Left ventricle myocardium superior (tissue), 1 donor: ENCODE measurements around the gene AFF3. TPM values are rescaled to one million over a fixed set of nuclear protein-coding genes. Genes with fewer than 3 reads are reported as not detected.
A peak's percentile ranks its signal among the peaks of the same experiment; 100 is the strongest.

Source experiments
- ATAC-seq: fragments of 200-7000 bp; cut with Tn5 transposase; one replicate; pipeline ENCODE4 v1.9.1; 2020; ENCODE audit warnings: mild to moderate bottlenecking, moderate library complexity
- DNase-seq: peaks from one replicate; pipeline ENCODE4 v3.0.0-alpha.2; 2020
- intact Hi-C: fragments of 100-400 bp; cut with micrococcal nuclease; formaldehyde crosslinking; loops from one replicate; pipeline ENCODE4 v1.11.0; 2022
- total RNA-seq: library from RNA; stranded (reverse); fragmentation: NEBNext Ultra II Directional; extraction: Animal tissue kit (Norgen Biotek cat#: 25700); gene quantifications from one replicate; pipeline ENCODE4 v1.2.1, GENCODE V29; 2021
- donor health status: DM: no; HTN: yes; CAD: no; lungs with severe emphysema.

The AFF3 gene
- total RNA-seq, 1 donor from 2014 or later, result 10.0 TPM

GRCh38 chr2:99656994-99657393, 485.4 kb downstream of the AFF3 start:
- DNase-seq, result no peak
- peak; percentile 75 for ATAC-seq
- intact Hi-C loops, result no loop called here

DNA sequence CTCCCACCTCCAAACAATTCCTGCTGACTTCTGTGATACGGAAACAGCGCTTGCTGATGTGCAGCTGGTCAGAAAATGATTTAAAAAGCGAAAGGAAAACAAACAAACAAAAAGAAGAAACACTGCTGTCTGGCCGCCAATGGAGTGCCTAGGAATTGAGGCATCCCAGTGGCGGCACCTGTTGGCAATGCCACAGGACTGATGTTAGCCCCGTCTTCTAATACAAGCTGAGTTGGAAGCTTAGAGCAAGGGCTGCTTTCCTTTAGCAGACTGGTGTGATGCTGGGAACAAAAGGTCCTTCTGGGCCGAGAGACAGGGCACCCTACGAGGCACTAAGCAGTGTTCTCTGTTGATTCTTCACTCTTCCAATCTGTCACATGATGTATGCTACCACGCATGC, 489.0 kb downstream of the AFF3 start:
- intact Hi-C loops, result no loop called here
- no peak for ATAC-seq
- DNase-seq, result no peak

DNA sequence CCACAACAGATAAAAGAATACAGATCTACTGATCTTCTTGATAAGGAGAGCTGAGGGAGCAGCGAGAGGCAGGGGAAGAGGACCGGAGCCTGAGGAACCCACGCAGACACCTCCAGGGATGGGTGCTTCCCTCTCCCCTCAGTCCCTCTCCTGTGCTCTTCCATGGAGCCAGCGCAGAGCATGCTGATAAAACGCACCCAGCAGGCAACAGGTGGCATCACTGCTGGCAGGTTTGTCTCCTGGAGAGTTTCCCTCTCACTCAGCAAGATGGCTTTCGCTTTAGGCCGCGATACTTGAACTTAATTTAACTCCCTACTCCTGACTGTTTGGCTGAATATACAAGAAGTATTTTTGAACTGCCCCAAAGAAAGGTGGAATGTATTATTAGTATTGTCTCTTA, 489.5 kb downstream of the AFF3 start:
- ATAC-seq (no peak), DNase-seq (no peak)
- intact Hi-C loops, result no loop called here

DNA sequence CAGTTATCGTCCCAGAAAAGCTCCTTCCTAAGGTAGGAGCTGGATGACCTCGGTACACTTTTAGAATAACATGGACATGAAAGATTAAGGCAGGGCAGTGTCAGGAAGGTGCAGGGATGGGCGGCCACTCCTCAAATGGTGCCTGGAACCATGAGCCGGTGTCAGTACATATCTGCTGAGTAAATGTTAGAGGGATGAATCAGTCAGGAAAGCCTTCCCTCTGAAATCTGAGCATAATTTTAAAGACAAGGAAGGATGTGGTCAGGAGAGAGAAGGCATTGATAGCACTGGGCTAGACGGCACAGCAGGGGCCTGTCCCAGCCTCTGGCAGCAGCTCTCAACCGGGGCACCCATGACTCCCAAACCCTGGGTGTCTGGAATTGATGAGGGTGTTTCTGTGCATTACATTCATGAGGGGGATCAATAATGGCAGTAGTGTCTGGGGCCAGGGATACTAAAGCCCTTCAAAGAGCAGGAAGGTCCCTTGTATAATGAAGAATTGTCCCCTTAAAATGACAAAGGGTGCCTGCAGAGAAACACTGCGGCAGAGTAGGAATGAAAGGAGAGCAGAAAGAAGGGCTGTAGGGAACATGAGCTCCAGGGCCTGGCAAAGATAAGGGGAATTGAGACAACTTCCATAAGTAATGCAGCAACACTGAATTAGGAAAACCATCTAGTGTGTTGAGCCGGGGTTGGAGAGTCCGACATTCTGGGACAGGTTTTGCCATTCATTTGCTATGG, 490.3 kb downstream of the AFF3 start:
- DNase-seq (no peak), ATAC-seq (no peak)
- intact Hi-C loops, result no loop called here

GRCh38 chr2:99648906-99649789, 493.2 kb downstream of the AFF3 start:
- intact Hi-C loops, result no loop called here
- DNase-seq (no peak), ATAC-seq (peak; percentile 6)

GRCh38 chr2:99648178-99648844, 494.1 kb downstream of the AFF3 start:
- ATAC-seq (peak; percentile 79), DNase-seq (peak; percentile 46)
- intact Hi-C loops, result no loop called here

DNA sequence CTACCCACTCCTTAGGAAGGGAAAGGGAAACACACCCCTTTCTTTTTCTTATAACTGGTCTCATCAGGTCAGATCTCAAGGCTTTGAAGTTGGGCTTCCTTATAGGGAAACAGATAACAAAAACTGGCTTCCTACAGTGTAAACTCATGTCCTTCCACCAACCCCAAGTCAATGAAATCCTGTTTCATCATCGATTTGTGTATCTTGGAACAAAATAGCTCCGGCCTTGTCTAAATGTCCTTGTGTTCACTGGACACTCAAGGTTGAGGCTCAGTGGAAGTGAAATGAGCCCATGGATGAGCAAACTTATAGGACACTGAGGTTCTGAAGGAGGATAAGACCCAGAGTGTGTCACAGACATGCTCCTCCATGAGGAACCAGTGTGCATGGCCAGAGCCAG, 496.4 kb downstream of the AFF3 start:
- intact Hi-C loops, result no loop called here
- no peak for ATAC-seq
- DNase-seq, result no peak

GRCh38 chr2:99644419-99644787, 498.0 kb downstream of the AFF3 start:
- intact Hi-C loops, result no loop called here
- ATAC-seq (peak; percentile 65), DNase-seq (peak; percentile 44)

GRCh38 chr2:99643787-99644418, 498.5 kb downstream of the AFF3 start:
- no peak for ATAC-seq
- intact Hi-C loops, result no loop called here
- DNase-seq, result no peak

- ATAC-seq (no peak), DNase-seq (no peak)
- intact Hi-C loops, result no loop called here
Observed at GRCh38 chr2:99641999-99642398, 500.4 kb downstream of the AFF3 start.

DNA sequence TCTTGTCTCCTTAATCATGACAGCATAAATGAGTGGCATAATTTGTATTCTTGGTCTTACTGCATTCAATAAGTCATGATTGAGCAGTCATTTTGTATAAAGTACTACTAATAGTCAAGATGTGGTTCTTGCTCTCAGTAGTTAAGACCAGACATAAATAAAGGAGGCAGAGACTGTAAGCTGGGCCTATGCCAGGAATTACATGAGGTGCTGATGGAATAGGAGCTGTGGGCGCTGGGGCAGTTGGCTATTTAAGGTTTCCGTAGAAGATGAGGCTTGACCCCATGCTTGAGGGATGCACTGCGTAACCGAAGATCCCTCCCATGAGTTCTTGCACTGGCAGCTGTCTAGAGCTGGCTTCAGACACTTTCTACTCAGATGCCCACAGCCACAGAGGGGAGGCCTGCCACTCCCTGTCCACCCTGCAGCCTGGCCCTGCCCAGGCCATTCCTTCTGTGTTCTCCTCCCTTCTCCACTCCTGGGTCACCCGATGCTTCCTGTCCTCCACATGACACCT, 501.7 kb downstream of the AFF3 start:
- intact Hi-C loops, result no loop called here
- ATAC-seq (no peak), DNase-seq (no peak)

DNA sequence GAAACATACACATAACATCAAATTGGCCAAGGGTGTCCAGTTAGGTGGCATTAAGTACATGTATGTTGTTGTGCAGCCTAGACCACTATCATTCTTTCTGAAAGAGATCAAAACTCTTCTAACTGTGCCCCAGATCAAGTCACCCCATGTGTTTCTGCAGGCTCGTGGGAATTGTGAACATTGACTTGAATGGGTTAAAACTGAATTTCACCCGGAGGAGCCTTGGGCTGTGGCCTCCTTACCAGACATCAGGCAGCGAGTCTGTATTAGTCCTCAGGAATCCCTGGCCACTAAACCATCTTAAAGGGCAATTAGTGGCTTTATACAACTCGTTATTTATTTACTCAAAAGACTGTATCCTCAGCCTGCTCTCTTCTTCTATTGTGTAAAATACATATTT, 503.6 kb downstream of the AFF3 start:
- DNase-seq, result no peak
- ATAC-seq, result no peak
- intact Hi-C loops, result no loop called here

GRCh38 chr2:99637159-99637697, 505.2 kb downstream of the AFF3 start:
- ATAC-seq (no peak), DNase-seq (no peak)
- intact Hi-C loops, result no loop called here

DNA sequence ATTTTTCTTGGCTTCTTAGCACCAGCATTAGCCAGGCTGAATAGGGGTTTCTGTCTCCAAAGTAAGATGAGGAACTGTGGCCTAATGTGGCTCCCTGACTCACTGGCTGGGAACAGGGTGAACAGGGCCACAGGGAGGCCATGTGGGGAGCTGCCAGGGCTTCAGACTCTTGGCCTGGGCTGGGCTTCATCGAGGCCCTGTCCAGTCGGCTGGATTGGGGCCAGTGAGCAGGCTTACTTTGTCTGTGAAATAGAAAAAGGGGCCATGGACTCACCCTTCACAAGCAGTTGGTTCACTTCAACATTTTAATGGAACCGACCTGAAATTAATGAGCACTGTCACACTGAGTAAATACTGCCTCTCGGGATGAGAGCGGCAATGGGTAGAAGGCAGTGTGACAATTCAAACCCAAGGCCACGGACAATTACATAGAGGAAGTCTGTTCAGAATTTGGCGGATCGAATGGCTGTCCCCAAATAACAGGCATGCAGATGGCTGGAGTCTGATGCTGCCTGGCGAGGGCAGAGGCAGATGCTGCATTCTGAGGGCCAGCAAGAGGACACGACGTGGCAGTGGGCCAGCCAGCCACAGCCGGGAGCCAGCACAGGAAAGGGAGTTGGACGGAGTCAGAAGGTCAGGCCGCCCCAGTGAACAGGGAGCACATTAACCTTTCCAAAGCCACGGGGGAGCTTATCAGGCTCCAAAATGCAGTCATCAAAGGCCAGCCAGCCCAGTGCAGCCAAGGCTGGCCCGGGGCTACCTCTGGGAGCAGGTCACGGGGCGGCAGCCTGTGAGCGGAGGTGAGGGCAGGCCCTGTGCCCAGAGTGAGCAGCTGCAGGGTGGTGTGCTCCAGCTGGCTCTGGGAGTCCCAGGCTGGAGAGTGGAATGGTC, 506.0 kb downstream of the AFF3 start:
- intact Hi-C loops, result no loop called here
- DNase-seq (peak; percentile 95), ATAC-seq (peak; percentile 96)

DNA sequence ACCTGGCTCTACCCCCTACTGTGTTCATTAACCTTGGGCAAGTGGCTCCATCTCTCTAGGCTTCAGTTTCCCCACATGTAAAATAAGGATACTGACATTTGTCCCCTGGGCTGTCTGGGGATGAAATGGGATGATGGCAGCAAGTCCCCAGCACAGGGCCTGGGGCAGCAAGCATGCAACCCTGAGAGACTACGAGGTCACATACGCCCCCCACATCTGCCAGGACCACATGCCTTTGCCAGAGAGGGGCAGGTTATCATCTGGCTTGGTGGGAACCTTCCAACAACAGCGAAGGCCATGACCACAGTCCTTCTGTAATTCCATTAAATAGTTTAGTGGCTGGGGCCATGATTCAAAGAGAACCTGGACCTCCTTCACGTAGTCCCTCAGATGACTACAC, 506.7 kb downstream of the AFF3 start:
- intact Hi-C loops, result no loop called here

GRCh38 chr2:99634234-99634633, 508.2 kb downstream of the AFF3 start:
- DNase-seq, result no peak
- no peak for ATAC-seq
- intact Hi-C loops, result no loop called here

More for the DNA sequence above, 506.7 kb downstream of the AFF3 start:
- ATAC-seq (no peak), DNase-seq (no peak)

GRCh38 chr2:99631700-99632099, 510.7 kb downstream of the AFF3 start:
- no peak for ATAC-seq
- intact Hi-C loops, result no loop called here

DNA sequence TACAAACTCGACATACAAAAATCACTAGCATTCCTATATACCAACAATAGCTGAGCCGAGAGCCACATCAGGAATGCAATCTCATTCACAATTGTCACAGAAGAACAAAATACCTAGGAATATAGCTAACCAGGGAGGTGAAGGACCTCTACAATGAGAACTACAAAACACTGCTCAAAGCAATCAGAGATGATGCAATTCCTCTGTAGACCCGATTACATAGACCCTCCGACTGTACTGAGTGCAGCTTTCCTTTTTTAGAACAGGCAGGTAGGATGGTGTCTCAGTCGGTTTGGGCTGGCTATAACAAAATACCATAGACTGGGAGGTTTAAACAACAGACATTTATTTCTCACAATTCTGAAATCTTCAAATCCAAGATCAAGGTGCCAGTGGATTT, 513.1 kb downstream of the AFF3 start:
- ATAC-seq (no peak), DNase-seq (no peak)
- intact Hi-C loops, result no loop called here

More at GRCh38 chr2:99631700-99632099, 510.7 kb downstream of the AFF3 start:
- DNase-seq, result no peak
